Vagina (tissue), 2 donors: Measurements from ENCODE around the gene PSMD1. TPM values are rescaled to one million over a fixed set of nuclear protein-coding genes. Genes with fewer than 3 reads are reported as not detected.
"Not testable (repeated sequence)": the region's sequence is repeated elsewhere in the genome, so short reads cannot be mapped to it uniquely, and the experiment has no call there.

Experiments used
- DNase-seq, 2 donors: peaks; one replicate each; pipeline ENCODE4 v3.0.0-alpha.2; 2017; ENCODE audit errors: extremely low spot score in 2 of 2
- H3K27ac ChIP-seq: fragments of 200-600 bp; sonication (generic); one replicate; pipeline ENCODE4 v1.5.1; 2019
- H3K27me3 ChIP-seq: fragments of 200-600 bp; sonication (generic); one replicate; pipeline ENCODE4 v1.5.1; 2019
- H3K36me3 ChIP-seq, 2 donors: fragments of 200-600 bp; sonication (generic); one replicate each; pipeline ENCODE4 v1.5.1; 2017 to 2019
- H3K4me1 ChIP-seq: fragments of 200-600 bp; sonication (generic); one replicate; pipeline ENCODE4 v1.5.1; 2019
- H3K4me3 ChIP-seq, 2 donors: fragments of 200-600 bp; sonication (generic); 1 replicate in 1 of 2; 2 replicates in 1 of 2; pipeline ENCODE4 v1.5.1; 2016 to 2019
- H3K9me3 ChIP-seq: fragments of 200-600 bp; sonication (generic); one replicate; pipeline ENCODE4 v1.5.1; 2019
- CTCF ChIP-seq, 3 experiments: fragments of 450-650 bp in 2 of 3; fragments of 200-600 bp in 1 of 3; sonication (generic) in 1 of 3; IDR thresholded peaks; one replicate each; pipeline ENCODE4 v1.5.1; 2017 to 2019; ENCODE audit warnings: antibody characterized with exemption in 3 of 3, mild to moderate bottlenecking in 2 of 3, moderate library complexity in 2 of 3
- POLR2A ChIP-seq, 2 donors: fragments of 450-650 bp; IDR thresholded peaks; one replicate each; pipeline ENCODE4 v1.6.1; 2017; ENCODE audit warnings: antibody characterized with exemption in 2 of 2, mild to moderate bottlenecking in 2 of 2, moderate library complexity in 2 of 2
- POLR2AphosphoS5 ChIP-seq, 2 donors: sonication (generic); formaldehyde crosslinking; IDR thresholded peaks; one replicate each; pipeline ENCODE4 v1.9.0; 2017; ENCODE audit warnings: antibody characterized with exemption in 2 of 2, mild to moderate bottlenecking in 2 of 2, low read depth in 1 of 2; ENCODE audit not compliant: insufficient read depth in 1 of 2
- intact Hi-C: fragments of 100-400 bp; cut with DNase I; formaldehyde crosslinking; loops from one replicate; pipeline ENCODE4 v1.15.1; 2023
- total RNA-seq: library from RNA; depleted of rRNA; stranded (reverse); fragments of >200 nt; gene quantifications from one replicate; pipeline ENCODE4 v1.2.3, GENCODE V29; 2016

PSMD1 gene
- total RNA-seq, 1 donor from 2014 or later, result 40.5 TPM

DNA sequence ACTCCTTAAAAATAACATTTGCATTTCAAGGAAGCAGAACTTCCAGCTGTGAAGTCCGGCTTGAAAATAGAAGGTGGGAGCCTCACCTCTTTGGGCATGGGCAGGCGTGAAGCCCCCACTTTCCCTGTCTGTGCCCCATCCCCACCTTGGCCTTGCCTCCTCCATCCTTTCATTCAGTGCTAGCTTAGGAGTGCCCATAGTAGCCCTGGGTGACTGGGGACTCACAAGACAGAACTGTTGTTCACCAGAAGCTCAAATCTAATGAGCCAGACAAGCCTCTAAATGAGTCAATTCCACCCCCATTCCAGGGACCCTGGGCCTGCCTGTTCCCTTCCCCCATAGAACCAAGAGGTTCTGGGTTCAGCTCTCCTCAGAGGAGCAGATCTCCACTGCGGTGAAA is 40.7 kb upstream of the PSMD1 start:
- no peak for TF ChIP-seq POLR2AphosphoS5 (IDR thresholded peaks at IDR 0.05; ENCODE audit: insufficient read depth in 1 of 2, low read depth in 1 of 2)
- intact Hi-C loops, result no loop called here

GRCh38 chr2:231016566-231017230 is 40.0 kb upstream of the PSMD1 start:
- no peak for DNase-seq
- H3K4me1 ChIP-seq, result no peaks in the 10 kb centered on the region
- no peaks in the 10 kb centered on the region for H3K9me3 ChIP-seq
- intact Hi-C loops, result no loop called here
- TF ChIP-seq POLR2AphosphoS5 (IDR thresholded peaks at IDR 0.05; ENCODE audit: insufficient read depth in 1 of 2, low read depth in 1 of 2) (no peak), POLR2A (IDR thresholded peaks at IDR 0.05) (no peak), CTCF (IDR thresholded peaks at IDR 0.05) (no peak)
- H3K27me3 ChIP-seq, result no peaks in the 10 kb centered on the region
- H3K36me3 ChIP-seq, result no peaks in the 10 kb centered on the region
- H3K27ac ChIP-seq, result no peak overlapping the region
- H3K4me3 ChIP-seq, result no peak overlapping the region

More for the DNA sequence above, 40.7 kb upstream of the PSMD1 start:
- H3K4me3 ChIP-seq, result no peak overlapping the region
- H3K9me3 ChIP-seq, result no peaks in the 10 kb centered on the region
- H3K27ac ChIP-seq, result no peak overlapping the region
- H3K36me3 ChIP-seq, result no peaks in the 10 kb centered on the region
- H3K4me1 ChIP-seq, result no peaks in the 10 kb centered on the region
- H3K27me3 ChIP-seq, result no peaks in the 10 kb centered on the region
- no peak for DNase-seq

DNA sequence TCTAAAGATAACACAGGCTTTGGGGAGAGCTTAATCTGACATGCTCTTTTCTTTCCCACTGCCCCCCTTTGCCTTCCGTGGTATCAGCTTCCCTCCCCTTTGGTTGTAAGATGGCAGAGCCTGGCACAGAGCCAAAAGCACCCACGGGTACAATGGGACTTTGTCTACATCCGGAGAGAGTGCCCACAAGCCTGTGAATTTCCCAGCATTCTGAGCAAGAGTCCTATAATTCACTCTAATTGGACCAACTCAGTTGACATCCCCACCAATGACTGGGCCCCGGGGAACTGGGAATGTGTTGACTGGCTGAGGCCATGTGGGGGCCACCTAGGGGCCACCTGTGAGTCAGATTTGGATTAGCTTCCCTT is 39.5 kb upstream of the PSMD1 start:
- no peak for TF ChIP-seq CTCF (IDR thresholded peaks at IDR 0.05)
- no peak for TF ChIP-seq POLR2A (IDR thresholded peaks at IDR 0.05)
- TF ChIP-seq POLR2AphosphoS5 (IDR thresholded peaks at IDR 0.05; ENCODE audit: insufficient read depth in 1 of 2, low read depth in 1 of 2), result no peak
- intact Hi-C loops, result no loop called here
- Histone ChIP-seq H3K36me3 (no peaks in the 10 kb centered on the region), H3K27me3 (no peaks in the 10 kb centered on the region), H3K4me3 (no peak overlapping the region), H3K27ac (no peak overlapping the region), H3K4me1 (no peaks in the 10 kb centered on the region), H3K9me3 (no peaks in the 10 kb centered on the region)
- DNase-seq, result no peak

GRCh38 chr2:231018184-231018583 is 38.5 kb upstream of the PSMD1 start:
- TF ChIP-seq POLR2AphosphoS5 (IDR thresholded peaks at IDR 0.05; ENCODE audit: insufficient read depth in 1 of 2, low read depth in 1 of 2) (no peak), POLR2A (IDR thresholded peaks at IDR 0.05) (no peak), CTCF (IDR thresholded peaks at IDR 0.05) (no peak)
- Histone ChIP-seq H3K4me1 (no peaks in the 10 kb centered on the region), H3K4me3 (no peak overlapping the region), H3K36me3 (no peaks in the 10 kb centered on the region), H3K27ac (no peak overlapping the region), H3K9me3 (no peaks in the 10 kb centered on the region), H3K27me3 (no peaks in the 10 kb centered on the region)
- intact Hi-C loops, result no loop called here
- DNase-seq, result no peak

DNA sequence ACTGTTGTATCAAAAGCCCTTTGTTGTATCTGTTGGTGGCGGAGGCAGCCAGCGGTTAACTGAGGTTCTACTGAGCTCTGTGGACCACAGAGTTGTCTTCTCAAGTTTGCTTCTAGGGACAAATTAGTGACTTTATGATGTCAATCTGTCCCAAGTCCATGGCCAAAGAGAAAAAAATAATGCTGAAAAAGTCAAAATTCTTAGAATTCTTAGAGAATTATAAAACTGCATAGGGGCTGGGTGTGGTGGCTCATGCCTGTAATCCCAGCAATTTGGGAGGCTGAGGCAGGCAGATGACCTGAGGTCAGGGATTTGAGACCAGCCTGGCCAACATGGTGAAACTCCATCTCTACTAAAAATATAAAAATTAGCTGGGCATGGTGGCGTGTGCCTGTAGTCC is 31.6 kb upstream of the PSMD1 start:
- H3K27me3 ChIP-seq, H3K36me3 ChIP-seq, H3K9me3 ChIP-seq, H3K4me1 ChIP-seq, H3K4me3 ChIP-seq, H3K27ac ChIP-seq, intact Hi-C loops, DNase-seq: not testable (repeated sequence)

DNA sequence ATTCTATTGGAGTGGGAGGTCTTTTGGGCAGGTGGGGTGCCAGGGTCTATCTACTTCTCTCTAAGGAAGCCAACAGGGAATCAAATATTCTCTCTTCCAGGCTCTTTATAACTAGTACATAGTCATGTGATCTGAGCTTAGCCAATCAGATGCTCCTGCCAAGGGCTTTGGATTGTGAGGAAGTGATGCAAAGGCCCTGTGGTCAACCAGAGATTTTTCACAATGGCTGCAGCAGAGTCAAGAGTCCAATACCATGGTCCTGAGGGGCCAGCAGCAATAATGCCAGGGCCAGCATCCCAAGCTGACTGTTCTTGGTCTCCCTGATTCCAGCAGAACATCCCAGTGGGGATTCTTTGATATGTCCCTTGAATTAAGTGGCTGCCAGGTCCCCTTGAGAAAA is 27.8 kb upstream of the PSMD1 start:
- no peaks in the 10 kb centered on the region for H3K9me3 ChIP-seq
- DNase-seq, result no peak
- no peak for TF ChIP-seq CTCF (IDR thresholded peaks at IDR 0.05)
- TF ChIP-seq POLR2A (IDR thresholded peaks at IDR 0.05), result no peak
- no peak for TF ChIP-seq POLR2AphosphoS5 (IDR thresholded peaks at IDR 0.05; ENCODE audit: insufficient read depth in 1 of 2, low read depth in 1 of 2)
- no peaks in the 10 kb centered on the region for H3K4me1 ChIP-seq
- no peaks in the 10 kb centered on the region for H3K27me3 ChIP-seq
- intact Hi-C loops, result no loop called here
- no peak overlapping the region for H3K27ac ChIP-seq
- no peaks in the 10 kb centered on the region for H3K36me3 ChIP-seq
- H3K4me3 ChIP-seq, result no peak overlapping the region
